ENCODE results near the gene PCSK6.

DNA sequence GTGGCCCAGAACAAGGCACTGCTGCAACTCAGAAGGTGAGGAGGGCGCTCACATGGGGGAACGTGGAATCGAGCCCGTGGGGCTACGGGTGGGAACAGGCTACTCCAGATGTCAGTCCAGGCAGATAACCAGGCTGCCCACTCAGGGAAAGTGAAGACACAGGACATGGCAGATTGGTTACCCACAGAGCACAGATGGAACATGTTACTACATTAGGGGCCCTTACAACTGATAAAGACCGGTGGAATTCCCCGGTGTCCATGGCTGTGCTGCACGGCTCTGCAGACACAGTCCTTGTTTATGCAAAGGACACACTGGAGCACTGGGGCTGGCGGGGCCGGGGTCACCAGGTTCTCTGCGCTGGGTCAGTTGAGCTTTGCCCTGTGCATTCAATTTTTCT, 36.9 kb downstream of the PCSK6 start:
- no peak for TF ChIP-seq POLR2A (IDR thresholded peaks at IDR 0.05)
- TF ChIP-seq, protein P1, sequence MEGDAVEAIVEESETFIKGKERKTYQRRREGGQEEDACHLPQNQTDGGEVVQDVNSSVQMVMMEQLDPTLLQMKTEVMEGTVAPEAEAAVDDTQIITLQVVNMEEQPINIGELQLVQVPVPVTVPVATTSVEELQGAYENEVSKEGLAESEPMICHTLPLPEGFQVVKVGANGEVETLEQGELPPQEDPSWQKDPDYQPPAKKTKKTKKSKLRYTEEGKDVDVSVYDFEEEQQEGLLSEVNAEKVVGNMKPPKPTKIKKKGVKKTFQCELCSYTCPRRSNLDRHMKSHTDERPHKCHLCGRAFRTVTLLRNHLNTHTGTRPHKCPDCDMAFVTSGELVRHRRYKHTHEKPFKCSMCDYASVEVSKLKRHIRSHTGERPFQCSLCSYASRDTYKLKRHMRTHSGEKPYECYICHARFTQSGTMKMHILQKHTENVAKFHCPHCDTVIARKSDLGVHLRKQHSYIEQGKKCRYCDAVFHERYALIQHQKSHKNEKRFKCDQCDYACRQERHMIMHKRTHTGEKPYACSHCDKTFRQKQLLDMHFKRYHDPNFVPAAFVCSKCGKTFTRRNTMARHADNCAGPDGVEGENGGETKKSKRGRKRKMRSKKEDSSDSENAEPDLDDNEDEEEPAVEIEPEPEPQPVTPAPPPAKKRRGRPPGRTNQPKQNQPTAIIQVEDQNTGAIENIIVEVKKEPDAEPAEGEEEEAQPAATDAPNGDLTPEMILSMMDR (IDR thresholded peaks at IDR 0.05), result no peak
